OCI-LY1 (cell line): ENCODE data around the gene TMEM45A.

Source experiments
- H2AFZ ChIP-seq: fragments of 200-600 bp; sonication (generic), shearing (Covaris generic); 2 replicates; pipeline ENCODE4 v1.6.0; 2014; ENCODE audit warnings: antibody characterized with exemption, mild to moderate bottlenecking, low read length
- H3F3A ChIP-seq: fragments of 200-600 bp; sonication (generic), shearing (Covaris generic); 2 replicates; pipeline ENCODE4 v1.6.0; 2014; ENCODE audit warnings: mild to moderate bottlenecking, antibody characterized with exemption, low read length, moderate library complexity; ENCODE audit not compliant: insufficient read depth
- H3K27ac ChIP-seq: fragments of 200-600 bp; sonication (generic); 2 replicates; pipeline ENCODE4 v1.5.1; 2014; ENCODE audit warnings: low read length, mixed run types, mild to moderate bottlenecking, low read depth; ENCODE audit not compliant: poor library complexity, severe bottlenecking
- H3K27me3 ChIP-seq: fragments of 200-600 bp; sonication (generic); 2 replicates; pipeline ENCODE4 v1.6.0; 2014; ENCODE audit warnings: antibody characterized with exemption, mild to moderate bottlenecking, low read length, moderate library complexity; ENCODE audit not compliant: insufficient read depth
- H3K36me3 ChIP-seq: fragments of 200-600 bp; sonication (generic); 2 replicates; pipeline ENCODE4 v1.6.1; 2014; ENCODE audit warnings: mild to moderate bottlenecking, antibody characterized with exemption, low read length, moderate library complexity, mixed read lengths; ENCODE audit not compliant: insufficient read depth
- H3K4me1 ChIP-seq: fragments of 200-600 bp; sonication (generic); 2 replicates; pipeline ENCODE4 v1.5.1; 2014; ENCODE audit warnings: mild to moderate bottlenecking, low read length, moderate library complexity; ENCODE audit not compliant: insufficient read depth, severe bottlenecking
- H3K4me2 ChIP-seq: fragments of 200-600 bp; sonication (generic), shearing (Covaris generic); 2 replicates; pipeline ENCODE4 v1.6.1; 2014; ENCODE audit warnings: low read length
- H3K4me3 ChIP-seq: fragments of 200-600 bp; sonication (generic); 2 replicates; pipeline ENCODE4 v1.5.1; 2014; ENCODE audit warnings: low read length, low read depth, mild to moderate bottlenecking, mixed read lengths; ENCODE audit not compliant: poor library complexity, severe bottlenecking
- H3K79me2 ChIP-seq: fragments of 200-600 bp; shearing (Covaris generic); 2 replicates; pipeline ENCODE4 v1.6.1; 2016; ENCODE audit warnings: mixed run types, low read length, mixed read lengths; ENCODE audit not compliant: insufficient read depth
- H3K9ac ChIP-seq: fragments of 200-600 bp; sonication (generic), shearing (Covaris generic); 2 replicates; pipeline ENCODE4 v1.6.1; 2014; ENCODE audit warnings: mild to moderate bottlenecking, low read length, mixed read lengths
- H3K9me2 ChIP-seq: fragments of 200-600 bp; sonication (generic), shearing (Covaris generic); 2 replicates; pipeline ENCODE4 v1.6.1; 2014; ENCODE audit warnings: low read depth, mild to moderate bottlenecking, low read length, mixed read lengths
- H3K9me3 ChIP-seq: fragments of 200-600 bp; shearing (Covaris generic); 2 replicates; pipeline ENCODE4 v1.6.1; 2014; ENCODE audit warnings: low read length, mixed read lengths
- H4K20me1 ChIP-seq: fragments of 200-600 bp; sonication (generic), shearing (Covaris generic); 2 replicates; pipeline ENCODE4 v1.6.0; 2016; ENCODE audit warnings: mild to moderate bottlenecking, low read length; ENCODE audit not compliant: insufficient read depth
- CTCF ChIP-seq: fragments of 200-600 bp; sonication (generic), shearing (Covaris generic); IDR thresholded peaks from 2 replicates; pipeline ENCODE4 v1.5.1; 2017; ENCODE audit warnings: mild to moderate bottlenecking, antibody characterized with exemption, low read length, moderate library complexity, mixed read lengths
- EZH2 ChIP-seq: fragments of 200-600 bp; sonication (generic), shearing (Covaris generic); IDR thresholded peaks from 2 replicates; pipeline ENCODE4 v1.8.0; 2017; ENCODE audit warnings: borderline replicate concordance, mixed run types, mild to moderate bottlenecking, antibody characterized with exemption, low read length, moderate library complexity, mixed read lengths

TMEM45A gene

GRCh38 chr3:100486808-100487207 is 5.6 kb upstream of the TMEM45A start:
- Histone ChIP-seq H3K27ac (no peak overlapping the region), H3K4me1 (no peaks in the 10 kb centered on the region), H3K9ac (no peak overlapping the region), H3K27me3 (no peaks in the 10 kb centered on the region), H3K4me3 (no peak overlapping the region), H3K4me2 (no peak overlapping the region), H3K9me3 (no peaks in the 10 kb centered on the region), H3F3A (no peaks in the 10 kb centered on the region), H2AFZ (no peak overlapping the region), H3K9me2 (no peaks in the 10 kb centered on the region), H3K36me3 (no peaks in the 10 kb centered on the region), H3K79me2 (no peaks in the 10 kb centered on the region), H4K20me1 (no peaks in the 10 kb centered on the region)
- TF ChIP-seq CTCF (no peak), EZH2 (no peak)

GRCh38 chr3:100489118-100489517 is 3.3 kb upstream of the TMEM45A start:
- no peaks in the 10 kb centered on the region for H3K27me3 ChIP-seq
- H3K9me2 ChIP-seq = no peaks in the 10 kb centered on the region
- no peaks in the 10 kb centered on the region for H3K79me2 ChIP-seq
- no peak overlapping the region for H3K9ac ChIP-seq
- TF ChIP-seq EZH2 (no peak), CTCF (no peak)
- H3F3A ChIP-seq = no peaks in the 10 kb centered on the region
- peaks cover 9% of the 10 kb centered on the region for H3K4me1 ChIP-seq
- H3K4me2 ChIP-seq = no peak overlapping the region
- no peaks in the 10 kb centered on the region for H3K36me3 ChIP-seq
- H3K27ac ChIP-seq = no peak overlapping the region
- H3K9me3 ChIP-seq = no peaks in the 10 kb centered on the region
- no peak overlapping the region for H3K4me3 ChIP-seq
- H2AFZ ChIP-seq = no peak overlapping the region
- H4K20me1 ChIP-seq = no peaks in the 10 kb centered on the region

- no peak overlapping the region for H3K9ac ChIP-seq
- TF ChIP-seq CTCF (no peak), EZH2 (no peak)
- H3K79me2 ChIP-seq = no peaks in the 10 kb centered on the region
- no peaks in the 10 kb centered on the region for H3K9me3 ChIP-seq
- no peaks in the 10 kb centered on the region for H4K20me1 ChIP-seq
- H3K27me3 ChIP-seq = no peaks in the 10 kb centered on the region
- no peaks in the 10 kb centered on the region for H3K9me2 ChIP-seq
- H3K27ac ChIP-seq = no peak overlapping the region
- no peaks in the 10 kb centered on the region for H3F3A ChIP-seq
- H3K36me3 ChIP-seq = no peaks in the 10 kb centered on the region
- H3K4me2 ChIP-seq = no peak overlapping the region
- peaks cover 9% of the 10 kb centered on the region for H3K4me1 ChIP-seq
- H2AFZ ChIP-seq = no peak overlapping the region
- H3K4me3 ChIP-seq = no peak overlapping the region
Measured at GRCh38 chr3:100496711-100497261, 4.4 kb downstream of the TMEM45A start.
